Activated CD4-positive, alpha-beta T cell treated with anti-CD3 and anti-CD28 coated beads for 1 hour (primary cell): ENCODE results near the gene MYOCD.

Source experiments
- DNase-seq: peaks from one replicate; pipeline ENCODE4 v3.0.0-alpha.2; 2020

The MYOCD gene

DNA sequence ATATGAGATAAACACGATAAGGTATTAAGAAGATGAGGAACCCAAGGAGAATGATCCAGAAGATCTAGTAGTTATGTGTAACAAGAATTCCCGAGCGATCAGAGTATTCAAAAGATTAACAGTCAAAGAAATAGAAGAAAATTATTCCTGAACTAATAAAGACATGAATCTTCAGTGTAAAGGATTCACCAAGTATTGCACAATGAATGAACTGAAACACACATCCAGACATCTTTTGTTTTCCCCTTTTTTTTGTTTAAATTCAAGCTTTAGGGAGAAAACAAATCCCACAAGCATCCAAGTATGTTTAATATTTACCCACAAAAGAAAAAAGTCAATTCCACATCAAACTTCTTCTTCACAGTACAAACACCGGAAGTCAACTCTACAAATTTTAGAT is 23.7 kb upstream of the MYOCD start:
- DNase-seq = no peak

DNA sequence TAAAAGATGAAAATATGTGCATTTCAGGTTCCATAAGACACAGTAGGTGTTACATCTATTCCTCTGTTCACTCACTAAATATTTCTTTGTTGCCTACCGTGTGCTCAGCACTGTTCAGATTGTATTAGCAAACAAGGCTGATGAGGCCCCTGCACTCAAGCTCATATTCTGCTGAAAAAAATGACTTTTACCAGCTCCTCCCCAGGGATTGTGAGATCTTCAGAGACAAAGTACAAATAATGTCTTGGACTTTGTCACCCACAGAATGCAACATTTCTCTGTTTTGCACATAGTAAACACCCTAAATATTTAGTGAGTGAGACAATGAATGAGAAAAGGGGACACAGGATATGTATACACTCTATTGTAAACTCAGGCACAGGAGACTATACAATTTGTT is 21.9 kb upstream of the MYOCD start:
- no peak for DNase-seq

DNA sequence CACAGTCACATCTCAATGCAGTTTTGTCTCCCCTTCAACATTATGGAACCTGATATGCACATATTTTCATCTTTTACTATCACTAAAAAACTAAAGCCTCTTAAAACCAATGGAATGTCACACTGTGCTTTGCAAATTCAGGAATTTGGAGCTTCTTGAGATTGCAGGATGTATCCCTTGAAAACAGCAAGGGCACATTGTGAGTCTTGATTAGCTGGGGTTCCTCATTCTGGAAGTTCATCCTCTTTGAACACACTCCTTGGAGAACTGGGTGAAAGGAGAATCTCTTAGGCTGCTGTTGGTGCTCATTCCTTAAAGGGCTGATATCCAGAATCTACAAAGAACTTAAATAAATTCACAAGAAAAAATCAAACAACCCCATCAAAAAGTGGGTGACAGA is 21.1 kb upstream of the MYOCD start:
- DNase-seq = no peak

DNA sequence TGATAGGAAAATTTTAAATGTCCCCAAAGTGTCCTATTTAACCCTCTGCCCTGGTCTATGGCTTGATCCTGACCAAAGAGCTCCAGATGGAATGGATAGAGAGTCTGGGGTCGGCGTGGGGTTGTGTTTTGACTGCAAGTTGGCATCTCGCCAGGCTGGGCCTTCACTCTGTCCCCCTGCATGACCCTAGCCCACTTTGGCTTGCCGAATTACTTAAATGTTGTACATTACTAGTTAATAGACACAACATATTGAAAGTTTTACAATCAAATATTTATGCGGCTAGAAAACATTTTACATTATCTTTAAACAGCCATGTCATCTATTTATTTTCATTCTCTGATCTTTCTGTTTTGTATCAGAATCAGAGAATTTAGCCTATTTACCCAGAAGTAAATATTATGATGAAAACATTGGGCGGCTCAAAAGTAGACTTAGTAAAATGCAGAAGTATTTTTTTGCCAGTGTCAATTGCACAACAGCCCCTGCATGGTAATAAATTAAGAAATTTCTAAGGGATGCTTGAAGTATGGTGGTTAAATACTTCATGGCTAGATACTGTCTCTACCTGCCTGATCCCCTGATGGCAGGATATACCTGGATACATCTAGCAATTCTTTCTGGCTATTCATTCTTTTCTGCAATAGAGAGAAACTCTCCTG is 18.8 kb upstream of the MYOCD start:
- no peak for DNase-seq

DNA sequence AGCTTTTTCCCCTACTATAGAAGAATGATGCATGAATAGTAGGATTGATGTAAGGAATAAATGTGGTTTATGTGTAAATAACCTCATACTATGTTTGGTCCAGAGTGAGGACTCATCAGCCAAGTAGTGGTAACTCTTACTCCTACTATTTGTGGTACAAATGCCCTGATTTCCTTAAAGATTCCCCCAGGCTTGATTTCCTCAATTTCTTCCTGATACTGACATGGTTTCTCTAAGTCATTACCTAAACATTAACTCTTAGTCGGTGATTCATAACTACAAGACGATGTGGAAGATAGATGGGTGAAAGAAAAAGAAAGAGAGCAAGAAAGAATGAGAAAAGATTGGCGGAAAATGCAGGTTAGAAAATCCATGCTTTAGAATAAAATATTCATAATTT is 17.2 kb upstream of the MYOCD start:
- DNase-seq = no peak

DNA sequence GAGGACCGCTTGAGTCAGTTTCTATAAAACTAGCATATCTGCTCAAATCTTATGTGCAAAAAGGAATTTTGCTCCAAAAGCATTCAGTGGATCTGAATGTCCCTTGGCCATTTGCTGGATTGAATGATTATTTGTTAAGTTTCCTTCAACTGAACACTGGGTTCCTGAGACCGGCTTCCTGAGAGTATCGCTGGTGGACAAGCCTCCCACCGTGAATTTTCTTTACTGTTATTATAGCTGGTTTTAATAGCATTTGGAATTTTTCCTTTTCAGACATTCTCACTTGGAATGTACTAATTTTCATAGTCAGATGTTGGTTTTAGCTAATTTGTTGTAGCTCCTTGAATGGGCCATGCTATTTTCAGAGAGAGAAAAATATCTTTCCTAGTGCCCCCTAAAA is 9.8 kb upstream of the MYOCD start:
- DNase-seq = no peak

DNA sequence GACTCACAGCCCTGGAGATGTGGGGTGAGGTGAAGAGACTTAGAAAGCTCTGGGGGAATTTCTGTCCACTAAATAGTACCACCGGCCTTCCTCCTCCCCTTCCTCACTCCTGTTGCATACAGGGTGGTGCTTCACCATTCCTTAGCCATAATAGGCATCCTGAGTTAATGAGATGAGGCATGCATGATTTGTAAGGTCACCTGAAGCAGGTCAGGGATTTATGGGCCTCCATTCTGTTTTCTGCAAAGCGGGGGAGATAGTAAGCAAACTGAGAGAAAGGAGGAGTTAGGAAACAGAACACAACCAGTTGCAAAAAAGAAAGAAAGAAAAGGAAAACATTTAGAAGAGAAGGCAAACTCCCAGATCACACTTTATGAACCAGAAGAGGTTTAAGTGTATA is 9.3 kb upstream of the MYOCD start:
- no peak for DNase-seq

DNA sequence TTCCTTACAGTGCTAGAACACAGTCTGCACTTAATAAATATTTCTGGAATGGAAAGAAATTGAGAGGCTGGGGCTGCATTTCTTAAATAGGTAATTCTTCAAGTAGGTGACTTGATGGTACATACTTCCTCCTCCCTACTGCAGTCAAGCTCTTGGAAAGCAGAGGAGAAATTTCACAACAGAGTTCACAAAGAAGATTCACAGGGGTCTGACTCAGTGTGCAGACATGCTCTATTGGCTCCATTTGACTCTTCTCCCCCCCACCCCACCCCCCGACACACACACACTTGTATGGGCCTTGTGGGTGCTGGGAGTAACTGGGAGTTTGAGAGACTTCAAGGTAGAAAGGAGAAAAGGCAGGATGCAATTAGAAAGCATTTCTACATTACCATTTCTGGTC is 6.2 kb upstream of the MYOCD start:
- DNase-seq = no peak

DNA sequence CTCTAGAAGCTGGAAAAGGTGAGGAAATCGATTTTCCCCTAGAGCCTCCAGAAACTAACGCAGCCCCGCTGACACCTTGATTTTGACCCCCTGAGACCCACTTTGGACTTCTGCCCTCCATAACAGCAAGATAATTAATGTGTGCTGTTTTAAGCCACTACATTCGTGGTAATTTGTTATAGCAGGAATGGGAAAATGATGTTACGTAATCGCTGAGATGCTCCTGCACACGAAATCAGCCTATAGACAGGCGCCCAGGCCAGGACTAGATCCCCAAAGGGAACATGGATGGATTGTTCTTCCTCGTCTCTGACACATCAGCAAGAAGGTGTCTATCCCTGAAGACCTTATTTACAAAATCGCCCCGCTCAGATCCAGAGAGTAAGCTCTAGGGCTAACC is 1.4 kb upstream of the MYOCD start:
- DNase-seq = no peak

DNA sequence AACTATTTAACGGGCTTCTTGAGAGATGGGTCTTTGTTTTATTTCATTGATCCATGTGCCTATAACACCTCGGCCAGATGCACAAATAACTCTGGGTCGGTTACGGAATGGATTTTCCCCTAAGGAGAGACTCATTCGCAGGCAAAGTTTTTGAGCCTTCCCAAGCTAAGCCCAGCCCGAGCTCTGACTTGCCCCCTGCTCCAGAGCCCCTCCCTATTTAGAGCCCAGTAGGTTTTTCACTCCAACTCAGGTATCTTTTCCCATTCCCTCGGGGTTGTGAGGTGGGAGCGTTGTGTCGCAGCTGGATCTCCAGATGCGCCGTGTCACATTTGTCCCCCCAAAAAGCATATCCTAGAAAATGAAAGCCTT is 812 bp upstream of the MYOCD start:
- DNase-seq = no peak

DNA sequence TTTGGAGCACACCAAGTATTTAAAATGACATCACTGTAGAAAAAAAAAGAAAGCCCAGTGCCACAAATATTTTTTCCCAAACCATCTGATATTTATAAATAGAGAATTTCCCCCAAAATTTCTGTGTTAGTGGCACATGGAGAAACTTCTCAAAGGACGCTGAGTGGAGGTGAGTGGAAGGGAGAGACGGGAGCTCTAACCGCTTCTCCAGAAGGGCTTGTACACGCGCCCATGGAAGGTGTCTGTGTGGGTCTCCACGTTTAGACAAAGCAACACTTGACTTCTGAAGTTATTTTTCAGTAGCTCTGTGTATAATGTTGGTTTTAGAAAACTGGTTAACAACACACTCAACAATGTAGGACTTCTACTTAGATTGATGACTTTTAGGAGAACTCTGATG is 1.0 kb downstream of the MYOCD start:
- DNase-seq = no peak

DNA sequence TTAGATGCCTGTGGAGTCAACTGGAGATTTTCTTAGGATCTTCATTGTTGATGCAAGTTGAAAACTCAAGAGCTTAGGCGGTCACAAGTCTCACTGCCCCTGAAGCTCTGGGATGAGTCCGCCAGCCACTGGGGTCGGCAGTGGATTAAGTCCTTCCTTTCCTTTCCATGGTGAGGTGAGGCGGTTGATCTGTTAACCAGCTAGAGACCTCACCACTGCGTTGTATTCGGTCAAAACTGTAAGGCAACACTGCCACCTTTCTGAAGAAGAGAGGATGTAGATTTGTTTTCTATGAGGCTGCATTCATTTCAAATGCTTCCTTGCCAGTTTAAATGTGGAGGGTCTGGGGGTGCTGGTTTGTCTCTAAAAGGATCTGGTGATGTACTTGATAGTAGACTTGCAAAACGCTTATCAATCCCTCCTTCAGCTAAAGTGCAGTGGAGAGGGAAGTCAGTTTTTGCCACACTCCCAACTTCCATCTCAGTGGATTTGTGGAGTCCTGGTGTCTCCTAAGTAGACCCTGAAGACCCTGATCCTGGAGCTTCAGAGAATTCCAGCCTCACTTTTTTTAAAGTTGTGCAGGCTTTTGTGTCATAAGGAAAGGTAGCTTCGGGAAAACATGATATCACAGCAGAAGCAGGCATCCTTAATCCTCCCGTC is 1.7 kb downstream of the MYOCD start:
- DNase-seq = no peak

DNA sequence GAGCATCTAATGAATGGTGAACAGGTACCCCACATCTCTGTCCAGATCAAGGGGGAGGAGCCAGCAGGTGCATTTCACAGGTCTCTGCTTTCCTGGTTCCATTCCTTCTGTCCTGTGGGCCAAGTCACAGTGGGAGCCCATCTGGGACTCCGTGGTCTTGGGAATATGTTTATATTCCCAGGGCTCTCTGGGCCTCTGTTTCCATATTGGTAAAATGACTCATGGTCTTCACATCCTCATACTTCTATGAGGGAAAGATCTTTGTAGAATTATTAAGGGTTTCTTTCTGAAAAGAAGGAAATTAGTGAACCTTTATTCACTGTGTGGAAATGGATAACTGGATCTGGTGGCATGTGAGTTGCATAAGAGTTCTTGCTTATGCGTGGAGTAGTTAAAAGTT is 6.2 kb downstream of the MYOCD start:
- no peak for DNase-seq

DNA sequence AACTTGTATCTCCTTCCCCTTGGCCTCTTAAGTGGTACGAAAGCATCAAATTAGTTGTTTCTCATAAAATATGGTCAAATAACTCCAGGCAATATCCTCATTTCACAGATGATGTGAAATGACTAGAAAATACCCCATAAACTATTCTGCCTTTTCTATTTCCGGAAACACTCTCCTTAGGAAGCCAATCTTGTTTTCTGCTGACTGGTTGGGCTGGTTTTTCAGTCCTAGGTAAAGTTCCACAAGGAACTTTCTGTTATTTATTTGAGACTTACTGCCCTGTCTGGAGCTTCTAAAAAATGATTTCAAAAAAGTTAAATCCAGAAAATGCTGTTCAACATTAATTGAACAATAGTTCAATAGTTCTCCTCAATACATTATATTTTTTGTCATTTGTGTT is 7.3 kb downstream of the MYOCD start:
- DNase-seq = no peak

DNA sequence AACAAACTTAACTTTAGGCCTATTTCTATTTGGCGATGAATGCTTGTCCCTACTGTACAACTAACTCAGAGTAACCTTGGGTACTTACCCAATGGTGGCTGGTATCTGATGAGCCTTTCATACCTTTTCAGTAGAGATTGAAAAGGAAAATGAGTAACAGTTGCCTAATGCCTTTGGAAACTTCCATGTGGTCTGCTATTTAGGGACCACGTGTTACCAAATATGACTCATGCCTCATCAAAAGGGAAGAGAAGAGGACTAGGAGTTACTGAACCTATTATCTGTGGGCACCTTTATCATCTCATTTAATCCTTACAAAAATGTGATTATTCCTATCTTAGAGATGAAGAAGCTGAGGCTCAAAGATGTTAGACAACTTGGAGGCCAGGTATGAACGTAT is 8.1 kb downstream of the MYOCD start:
- no peak for DNase-seq

DNA sequence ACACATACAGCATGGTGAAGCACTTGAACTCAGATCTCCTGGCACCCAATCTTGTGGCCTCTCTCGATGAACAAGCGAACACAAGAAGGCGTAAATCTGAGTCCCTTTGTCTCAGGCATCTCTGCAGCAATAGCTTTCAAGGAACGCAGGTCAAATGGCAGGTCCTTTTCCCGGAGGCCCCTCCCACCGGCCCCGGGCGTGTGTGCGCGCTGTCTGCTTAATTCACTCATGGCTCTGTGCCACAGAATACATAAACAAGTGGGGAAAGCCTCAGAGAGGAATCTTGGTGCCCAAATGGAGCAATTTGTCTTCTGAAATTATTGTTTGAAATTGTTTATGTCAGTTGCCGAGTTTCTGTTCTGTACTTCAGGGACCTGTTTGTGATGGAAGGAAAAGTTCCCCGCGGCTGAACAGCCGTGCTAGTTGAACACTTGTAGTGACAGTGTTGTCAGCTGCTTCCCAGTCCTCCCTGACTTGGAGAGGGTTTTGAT is 14.8 kb downstream of the MYOCD start:
- no peak for DNase-seq

DNA sequence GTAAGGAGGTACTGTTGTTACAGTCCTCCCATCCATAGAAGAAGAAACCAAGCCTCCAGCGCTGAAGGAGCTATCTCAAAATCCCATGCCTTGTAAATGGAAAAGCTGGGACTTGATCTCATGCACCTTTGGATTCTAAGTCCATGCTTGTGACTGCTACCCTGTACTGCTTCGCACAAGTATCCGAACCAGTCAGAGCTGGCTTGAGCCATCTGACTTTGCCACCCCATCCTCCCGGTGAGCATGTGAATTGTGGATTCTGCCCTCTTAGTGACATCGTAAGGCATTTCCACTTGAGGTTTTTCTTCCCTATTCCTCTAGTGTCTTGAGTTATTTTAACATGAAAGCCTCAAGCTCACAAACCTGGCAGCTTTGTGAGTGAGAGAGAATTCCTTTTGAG is 15.3 kb downstream of the MYOCD start:
- DNase-seq = no peak

DNA sequence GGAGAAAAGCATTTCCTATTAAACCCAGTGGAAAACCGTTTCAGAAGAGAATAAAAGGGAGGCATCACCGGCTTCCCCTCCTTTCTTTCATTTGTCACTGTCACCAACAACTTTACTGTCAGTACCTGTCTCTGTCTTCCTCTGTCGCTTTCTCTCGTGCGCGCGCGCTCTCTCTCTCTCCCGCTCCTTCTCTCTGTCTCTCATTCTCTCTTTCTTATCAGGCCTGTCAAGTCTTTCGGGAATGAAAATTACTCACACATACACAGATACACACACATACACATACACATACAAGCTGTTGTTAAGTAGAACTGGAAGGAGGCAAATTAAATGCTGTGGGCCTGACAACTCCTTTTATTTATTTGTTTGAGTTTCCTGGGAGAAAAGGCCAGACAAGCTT is 17.6 kb downstream of the MYOCD start:
- DNase-seq = no peak

DNA sequence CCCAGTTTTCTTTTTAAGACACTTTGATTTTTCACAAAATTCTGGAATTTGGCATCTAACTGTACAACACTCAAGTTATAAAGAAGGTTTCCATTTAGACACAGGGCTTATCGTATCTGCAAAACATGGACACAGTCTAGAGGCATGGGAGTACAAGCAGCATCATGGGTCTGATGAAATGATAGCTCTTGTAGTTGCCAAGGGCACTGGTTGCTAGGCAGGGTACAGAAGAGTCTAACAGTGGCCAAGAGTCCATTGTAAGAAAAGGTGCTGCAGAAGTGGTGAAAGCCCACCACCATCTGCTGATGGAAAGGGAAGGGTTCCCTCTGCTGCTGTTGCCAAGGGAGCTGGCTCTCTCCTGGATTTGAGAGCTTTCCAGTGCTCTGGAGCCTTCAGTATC is 20.8 kb downstream of the MYOCD start:
- DNase-seq = no peak

DNA sequence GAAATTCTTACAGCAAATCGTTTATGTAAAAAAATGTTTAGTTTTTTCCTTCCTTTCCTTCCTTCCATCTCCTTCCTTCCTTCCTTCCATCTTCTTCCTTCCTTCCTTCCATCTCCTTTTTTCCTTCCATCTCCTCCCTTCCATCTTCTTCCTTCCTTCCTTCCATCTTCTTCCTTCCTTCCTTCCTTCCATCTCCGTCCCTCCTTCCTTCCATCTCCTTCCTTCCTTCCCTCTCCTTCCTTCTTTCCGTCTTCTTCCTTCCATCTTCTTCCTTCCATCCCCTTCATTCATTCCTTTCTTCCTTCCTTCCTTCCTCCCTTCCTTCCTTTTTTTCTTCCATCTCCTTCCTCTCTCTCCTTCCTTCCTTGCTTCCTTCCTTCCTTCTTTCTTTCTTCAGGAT is 22.7 kb downstream of the MYOCD start:
- no peak for DNase-seq

DNA sequence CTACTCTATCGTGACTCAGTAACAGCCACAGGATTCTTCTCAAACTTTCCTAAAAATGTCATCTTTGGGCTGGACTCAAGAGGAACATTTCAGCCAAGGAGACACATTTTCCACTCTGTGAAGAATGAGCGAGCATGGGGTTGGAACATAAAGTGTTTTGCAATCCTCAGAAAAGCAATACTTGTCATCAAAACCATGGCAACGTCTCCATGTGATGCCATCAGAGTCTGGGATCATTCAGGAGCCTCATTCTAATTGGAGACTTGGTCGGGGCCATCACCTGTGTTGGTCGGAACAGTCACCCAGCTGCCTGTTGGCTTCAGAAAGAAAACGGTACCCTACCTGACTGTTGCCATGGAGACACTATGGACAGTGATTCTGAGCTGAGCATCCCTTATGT is 25.5 kb downstream of the MYOCD start:
- DNase-seq = no peak

DNA sequence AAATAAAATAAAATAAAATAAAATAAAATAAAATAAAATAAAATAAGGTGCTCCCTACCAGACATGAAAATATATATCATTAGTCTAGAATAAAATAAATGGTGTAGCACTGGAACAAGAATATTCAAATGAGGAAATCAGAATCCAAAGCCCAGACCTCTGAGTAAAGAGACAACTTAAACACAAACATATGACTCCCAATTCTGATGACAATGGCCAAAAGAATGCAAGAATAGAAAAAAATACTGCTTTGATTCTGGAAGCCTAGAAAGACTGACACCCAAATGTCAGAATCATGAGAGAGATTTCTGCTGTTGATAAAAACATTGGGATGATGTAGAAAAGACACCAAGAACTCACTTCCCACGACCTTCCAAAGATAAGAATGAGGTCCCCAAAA is 27.9 kb downstream of the MYOCD start:
- no peak for DNase-seq

DNA sequence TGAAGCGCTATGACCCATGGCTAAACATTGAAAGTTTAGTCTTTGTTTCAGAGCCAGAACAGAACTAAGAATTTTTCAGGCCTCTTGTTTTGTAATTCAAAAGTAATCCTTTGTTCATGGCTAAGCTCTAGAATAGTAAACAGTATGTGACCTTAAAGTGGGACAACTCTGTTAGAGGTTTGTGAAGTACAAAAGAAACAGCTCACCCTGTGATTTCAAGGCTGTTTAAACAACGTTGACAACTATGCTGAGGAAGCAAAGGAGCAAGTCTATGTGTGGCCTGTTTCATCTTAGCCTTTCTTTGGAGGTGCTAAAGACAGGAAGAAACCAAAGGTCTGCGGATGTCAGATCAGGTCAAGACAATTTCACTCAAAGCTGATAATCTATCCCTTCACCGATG is 40.4 kb downstream of the MYOCD start:
- no peak for DNase-seq

DNA sequence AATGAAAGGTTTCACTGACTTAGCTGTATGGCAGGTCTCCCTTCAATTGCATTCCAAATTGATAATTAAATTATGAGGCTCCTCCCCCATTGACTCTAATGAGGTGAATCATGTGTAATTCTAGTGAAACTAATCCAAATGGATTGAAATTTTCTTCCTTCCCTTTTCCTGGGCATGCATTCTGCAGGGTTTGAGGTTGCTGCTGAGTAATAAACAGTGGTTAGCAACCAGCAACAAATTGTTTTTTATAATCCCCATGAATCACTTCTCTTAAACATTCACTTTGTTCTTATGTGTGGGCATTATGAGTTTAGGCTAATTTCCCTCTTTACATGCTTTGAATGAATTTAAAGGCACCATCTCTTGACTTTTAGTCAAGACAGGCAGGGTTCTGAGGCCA is 43.4 kb downstream of the MYOCD start:
- no peak for DNase-seq

DNA sequence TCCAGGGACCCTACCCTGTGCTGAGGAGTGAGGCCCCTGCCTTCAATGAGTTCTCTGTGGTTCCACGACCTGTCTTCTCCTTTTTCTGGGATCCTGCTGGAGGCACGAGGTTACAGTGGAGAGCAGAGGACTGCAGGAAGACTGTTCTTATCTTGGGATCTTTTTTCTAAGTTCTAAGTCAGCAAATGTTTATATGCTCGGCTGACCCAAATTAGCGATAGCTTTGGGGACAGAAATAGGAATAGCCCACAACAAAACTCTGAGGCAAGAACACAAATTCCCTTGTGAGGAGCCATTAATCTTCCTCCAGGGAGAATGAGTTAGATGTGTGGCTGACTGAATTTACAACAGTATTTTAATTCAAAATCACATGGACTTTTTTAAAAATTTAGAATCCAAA is 46.7 kb downstream of the MYOCD start:
- no peak for DNase-seq
